HG02571 (cell line): ENCODE measurements around the gene AGAP1.
"Not testable (repeated sequence)": the region's sequence is repeated elsewhere in the genome, so short reads cannot be mapped to it uniquely, and the experiment has no call there.

Experiments
- ATAC-seq: cut with Tn5 transposase; IDR thresholded peaks from one replicate; pipeline ENCODE4 v1.9.1; 2021; ENCODE audit warnings: mild to moderate bottlenecking, moderate library complexity; ENCODE audit not compliant: unreplicated experiment

The AGAP1 gene

GRCh38 chr2:235928751-235929370 lies 435.0 kb downstream of the AGAP1 start:
- no peak for ATAC-seq

- ATAC-seq = no peak
These were observed 436.9 kb downstream of the AGAP1 start for GRCh38 chr2:235930701-235931100.

- no peak for ATAC-seq
These were observed 437.8 kb downstream of the AGAP1 start for GRCh38 chr2:235931676-235932075.

- no peak for ATAC-seq
These were observed 440.4 kb downstream of the AGAP1 start for GRCh38 chr2:235934059-235934773.

DNA sequence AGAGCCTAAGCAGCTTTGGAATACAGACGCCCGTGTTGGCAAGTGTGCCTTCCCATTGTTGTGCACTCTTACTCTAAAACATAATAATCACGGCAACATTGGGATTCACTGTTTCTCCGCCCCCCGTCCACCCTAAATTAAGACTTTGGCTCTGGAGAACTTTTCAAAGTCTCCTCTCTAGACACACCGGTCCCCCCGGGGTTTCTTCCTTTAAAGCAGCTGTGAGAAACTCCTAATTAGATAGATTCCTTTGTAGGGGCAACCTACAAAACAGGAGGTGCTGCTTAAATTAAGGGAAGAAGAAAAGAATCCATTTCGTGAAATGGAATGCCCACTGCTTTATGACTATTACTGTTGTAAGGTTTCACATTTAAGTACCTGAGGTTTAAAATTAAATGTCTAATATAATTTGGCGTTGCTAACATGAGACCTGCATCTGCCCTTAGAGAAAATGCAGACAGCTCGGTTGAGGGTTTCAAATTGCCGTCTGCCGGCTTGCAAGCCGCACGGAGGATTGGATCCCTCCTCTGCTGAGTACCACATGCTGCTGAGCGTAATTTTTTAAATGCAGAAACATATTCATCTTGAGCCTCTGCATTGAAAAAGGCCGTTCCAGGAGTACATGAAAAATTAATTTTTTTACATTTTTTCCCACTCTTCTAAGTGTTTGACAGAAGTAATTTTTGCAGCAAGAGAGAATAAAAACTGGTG lies 441.1 kb downstream of the AGAP1 start:
- ATAC-seq = no peak

DNA sequence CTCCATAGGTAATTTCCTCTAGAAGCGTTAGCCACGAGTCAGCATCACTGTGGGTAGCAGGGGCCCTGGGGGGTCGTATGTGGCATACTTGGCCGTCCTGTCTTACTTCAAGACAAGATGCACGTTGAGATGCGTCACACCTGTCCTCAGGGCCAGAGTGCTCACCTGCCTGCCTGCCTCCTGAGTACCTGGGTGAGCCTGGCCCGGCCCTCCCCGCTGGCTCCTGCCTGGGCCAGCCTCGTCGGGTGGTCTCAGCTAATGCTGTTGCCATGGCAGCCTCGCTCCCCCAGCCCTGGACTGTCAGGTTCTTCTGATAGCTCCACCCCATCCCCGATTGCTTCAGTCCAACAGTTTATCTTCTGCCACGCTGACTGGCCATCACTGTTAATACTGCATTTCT lies 441.9 kb downstream of the AGAP1 start:
- ATAC-seq = no peak

GRCh38 chr2:235936493-235936892 lies 442.6 kb downstream of the AGAP1 start:
- no peak for ATAC-seq

DNA sequence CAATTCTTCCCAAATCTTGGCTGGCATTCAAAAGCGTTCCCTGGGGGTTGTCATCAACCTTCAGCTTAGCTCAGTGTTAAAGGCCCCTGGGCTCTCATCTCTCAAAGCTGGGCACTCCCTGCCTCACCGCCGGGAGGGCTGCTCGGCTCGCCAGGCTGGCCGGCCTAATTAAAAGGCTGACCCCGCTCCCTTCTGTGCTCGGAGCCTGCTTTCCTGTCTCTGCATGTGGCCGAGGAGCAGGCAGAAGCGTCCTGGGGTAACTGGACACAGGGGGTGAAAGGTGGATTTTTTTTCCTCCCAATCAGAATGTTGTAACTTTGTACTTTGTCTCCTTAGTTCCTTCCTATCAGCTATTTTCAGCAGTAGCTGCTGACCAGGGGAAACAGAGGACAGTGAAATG lies 443.2 kb downstream of the AGAP1 start:
- ATAC-seq = no peak

- no peak for ATAC-seq
These were observed 443.7 kb downstream of the AGAP1 start for GRCh38 chr2:235937526-235937925.

- ATAC-seq = no peak
These were observed 444.1 kb downstream of the AGAP1 start for GRCh38 chr2:235937936-235938335.

- no peak for ATAC-seq
These were observed 444.8 kb downstream of the AGAP1 start for GRCh38 chr2:235938611-235939010.

GRCh38 chr2:235939471-235939870 lies 445.6 kb downstream of the AGAP1 start:
- no peak for ATAC-seq

DNA sequence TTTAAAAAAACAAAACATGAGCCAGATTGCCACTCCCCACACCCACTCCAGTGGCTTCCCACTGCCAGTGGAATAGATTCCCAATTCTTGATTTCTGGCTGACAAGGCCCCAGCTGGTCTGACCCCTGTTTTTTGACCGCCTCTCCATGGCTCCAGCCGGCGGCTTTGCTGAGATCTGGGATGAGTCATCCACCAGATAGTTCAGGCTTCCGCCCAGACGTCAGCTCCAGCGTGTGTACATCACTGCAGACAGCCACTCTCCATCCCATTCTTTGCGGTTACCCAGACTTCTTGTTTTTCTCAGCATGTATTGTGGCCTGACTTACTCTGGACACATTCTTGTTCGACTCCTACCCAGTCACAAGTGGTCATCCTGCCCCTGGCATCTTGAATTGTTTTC lies 446.5 kb downstream of the AGAP1 start:
- ATAC-seq = no peak

GRCh38 chr2:235944591-235944990 lies 450.7 kb downstream of the AGAP1 start:
- ATAC-seq = no peak

DNA sequence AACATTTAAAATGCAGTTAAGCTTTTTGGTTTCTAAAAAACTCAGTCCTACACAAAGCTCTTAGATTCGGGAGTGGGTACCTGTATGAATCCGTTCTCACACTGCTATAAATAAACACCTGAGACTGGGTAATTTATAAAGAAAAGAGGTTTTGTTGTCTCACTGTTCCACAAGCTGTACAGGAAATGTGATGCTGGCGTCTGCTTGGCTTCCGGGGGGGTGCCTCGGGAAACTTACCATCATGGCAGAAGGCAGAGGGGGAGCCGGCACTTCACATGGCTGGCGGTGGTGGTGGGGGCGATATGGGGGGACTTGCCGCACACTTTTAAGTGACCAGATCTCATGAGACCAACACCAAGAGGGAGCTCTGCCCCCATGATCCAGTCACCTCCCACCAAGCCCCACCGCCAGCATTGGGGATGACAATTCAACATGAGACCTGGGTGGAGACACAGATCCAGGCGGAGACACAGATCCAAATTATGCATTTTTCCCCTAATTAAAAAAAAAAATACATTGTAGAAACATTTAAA lies 451.8 kb downstream of the AGAP1 start:
- no peak for ATAC-seq

- ATAC-seq = no peak
These were observed 452.7 kb downstream of the AGAP1 start for GRCh38 chr2:235946590-235946989.

DNA sequence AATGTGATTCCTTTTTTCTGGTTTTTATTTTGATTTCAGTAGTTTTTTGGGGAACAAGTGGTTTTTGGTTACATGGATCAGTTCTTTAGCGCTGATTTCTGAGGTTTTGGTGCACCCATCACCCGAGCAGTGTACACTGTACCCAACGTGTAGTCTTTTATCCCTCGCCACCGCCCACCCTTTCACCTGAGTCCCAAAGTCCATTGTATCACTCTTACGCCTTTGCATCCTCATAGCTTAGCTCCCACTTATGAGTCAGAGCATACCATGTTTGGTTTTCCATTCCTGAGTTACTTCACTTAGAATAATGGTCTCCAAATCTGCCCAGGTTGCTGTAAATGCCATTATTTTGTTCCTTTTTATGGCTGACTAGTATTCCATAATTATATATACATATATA lies 453.2 kb downstream of the AGAP1 start:
- ATAC-seq = not testable (repeated sequence)

- ATAC-seq = no peak
These were observed 456.0 kb downstream of the AGAP1 start for GRCh38 chr2:235949567-235950472.

GRCh38 chr2:235950473-235950809 lies 456.6 kb downstream of the AGAP1 start:
- no peak for ATAC-seq

GRCh38 chr2:235951493-235951892 lies 457.6 kb downstream of the AGAP1 start:
- ATAC-seq = no peak

DNA sequence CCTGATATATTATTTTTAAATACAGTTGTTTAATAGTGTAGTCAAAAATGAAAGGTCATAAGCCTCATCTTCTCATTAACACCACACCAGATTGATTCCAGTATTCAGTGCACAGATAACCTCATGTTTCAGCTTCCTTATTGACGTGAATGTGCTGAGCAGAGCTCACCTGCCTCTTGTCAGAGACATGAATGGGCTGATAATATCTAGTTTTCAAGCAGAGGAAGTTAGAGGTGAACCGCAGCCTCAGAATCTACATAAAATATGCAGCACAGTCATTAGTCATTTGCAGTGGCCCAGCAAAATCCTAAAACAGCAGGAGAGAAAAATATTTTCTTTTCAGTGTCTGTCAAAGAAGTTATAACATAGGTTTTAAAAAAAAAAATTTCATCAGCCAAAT lies 458.1 kb downstream of the AGAP1 start:
- no peak for ATAC-seq
